ENCODE results near the gene IL32.

The IL32 gene

DNA sequence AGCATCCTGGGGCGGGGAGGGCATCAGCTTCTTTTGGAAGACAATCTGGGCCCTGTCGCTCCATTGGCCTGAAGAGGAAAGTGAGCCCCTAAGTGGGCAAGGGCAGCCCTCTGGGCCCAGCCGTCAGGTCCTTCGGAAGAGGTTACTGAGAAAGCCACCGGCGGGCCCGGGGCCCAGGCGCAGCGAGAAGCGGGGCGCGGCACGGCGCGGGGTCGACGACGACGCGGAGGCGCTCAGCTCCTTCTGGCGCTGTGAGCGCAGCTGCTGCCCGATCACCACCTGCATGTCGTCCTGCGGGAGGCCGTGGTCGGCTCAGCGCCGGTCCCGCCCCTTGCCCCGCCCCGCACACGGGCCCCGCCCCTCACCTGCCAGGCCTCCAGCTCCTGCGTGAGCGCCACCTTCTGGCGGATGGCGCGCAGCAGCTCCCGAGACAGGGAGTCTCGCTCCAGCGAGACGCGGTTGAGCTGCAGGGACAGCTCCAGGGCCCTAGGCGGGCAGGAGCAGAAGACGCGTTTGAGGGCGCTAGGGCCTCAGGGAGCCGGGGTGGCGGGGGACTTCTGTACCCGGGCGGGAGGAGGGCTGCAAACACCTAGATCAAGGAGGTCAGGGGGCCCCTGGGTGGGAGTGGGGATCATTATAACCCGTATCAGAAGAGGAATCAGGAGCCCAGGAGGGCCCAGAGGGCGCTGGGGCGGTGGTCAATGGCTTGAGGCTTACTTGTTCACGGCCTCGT is 37.3 kb upstream of the IL32 start:
- peak; percentile 95 for DNase-seq (ENCODE audit: low read depth, low spot score)

DNA sequence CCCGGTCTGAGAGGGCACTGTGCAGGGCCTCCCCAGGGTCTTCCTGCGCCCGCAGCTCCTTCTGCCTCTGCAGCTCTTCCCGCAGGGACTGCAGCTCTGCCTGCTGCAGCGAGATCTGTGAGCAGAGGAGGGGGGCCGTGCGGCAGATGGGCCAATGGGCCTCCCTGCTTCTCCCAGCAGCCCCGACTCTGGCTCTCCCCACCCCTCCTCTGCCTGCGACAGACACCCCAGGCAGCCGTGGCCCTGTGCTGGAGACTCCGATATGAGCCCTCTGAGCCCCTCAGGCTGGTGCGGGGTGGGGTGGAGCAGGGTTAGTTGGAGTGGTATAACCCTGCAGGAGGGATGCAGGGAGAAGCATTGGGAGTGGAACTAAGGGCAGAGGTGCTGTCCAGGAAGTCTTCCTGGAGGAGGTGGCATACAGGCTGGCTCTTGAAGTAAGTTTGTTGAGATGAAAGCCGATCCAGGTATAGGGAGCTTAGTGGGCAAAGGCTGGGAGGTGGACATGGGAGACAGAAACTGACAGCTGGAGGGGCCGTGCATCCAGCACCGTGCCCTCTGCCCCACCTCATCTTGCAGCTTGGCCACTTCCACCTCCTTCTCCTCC is 36.6 kb upstream of the IL32 start:
- DNase-seq (ENCODE audit: low read depth, low spot score) = no peak

DNA sequence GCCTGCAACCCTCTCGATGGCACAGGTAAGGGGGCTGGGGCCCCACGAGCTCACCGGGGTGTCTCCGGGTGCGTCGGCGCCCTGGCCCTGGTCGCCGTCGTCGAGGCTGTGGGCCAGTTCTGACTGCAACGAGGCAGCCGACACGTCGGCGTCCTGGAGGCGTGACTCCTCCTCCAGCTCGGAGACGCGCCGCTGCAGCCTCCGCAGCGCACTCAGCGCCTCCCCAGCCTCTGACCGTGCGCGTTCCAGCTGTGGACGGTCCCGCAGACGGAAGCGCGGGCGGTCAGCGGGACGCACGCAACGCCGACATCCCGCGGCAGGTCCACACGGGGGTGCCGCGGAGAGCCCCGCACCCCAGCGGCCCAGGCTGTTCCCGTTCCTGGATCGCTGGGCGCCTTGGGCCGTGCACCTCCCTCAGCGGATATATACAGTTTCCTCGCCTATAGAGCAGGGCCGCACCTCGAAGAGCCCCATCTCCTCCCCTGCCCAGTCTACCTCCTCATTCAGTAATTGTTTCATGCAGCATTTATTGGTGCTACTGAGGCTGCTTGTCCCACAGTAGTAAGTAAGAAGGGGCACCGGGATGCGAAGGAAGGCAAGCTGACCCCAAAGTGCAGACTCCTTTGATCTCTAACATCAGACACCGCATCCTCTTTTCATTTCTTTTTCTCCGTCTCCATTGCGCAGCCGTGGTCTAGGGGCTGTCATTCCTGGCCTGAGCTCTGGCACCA is 35.8 kb upstream of the IL32 start:
- DNase-seq (ENCODE audit: low read depth, low spot score) = peak; percentile 57

DNA sequence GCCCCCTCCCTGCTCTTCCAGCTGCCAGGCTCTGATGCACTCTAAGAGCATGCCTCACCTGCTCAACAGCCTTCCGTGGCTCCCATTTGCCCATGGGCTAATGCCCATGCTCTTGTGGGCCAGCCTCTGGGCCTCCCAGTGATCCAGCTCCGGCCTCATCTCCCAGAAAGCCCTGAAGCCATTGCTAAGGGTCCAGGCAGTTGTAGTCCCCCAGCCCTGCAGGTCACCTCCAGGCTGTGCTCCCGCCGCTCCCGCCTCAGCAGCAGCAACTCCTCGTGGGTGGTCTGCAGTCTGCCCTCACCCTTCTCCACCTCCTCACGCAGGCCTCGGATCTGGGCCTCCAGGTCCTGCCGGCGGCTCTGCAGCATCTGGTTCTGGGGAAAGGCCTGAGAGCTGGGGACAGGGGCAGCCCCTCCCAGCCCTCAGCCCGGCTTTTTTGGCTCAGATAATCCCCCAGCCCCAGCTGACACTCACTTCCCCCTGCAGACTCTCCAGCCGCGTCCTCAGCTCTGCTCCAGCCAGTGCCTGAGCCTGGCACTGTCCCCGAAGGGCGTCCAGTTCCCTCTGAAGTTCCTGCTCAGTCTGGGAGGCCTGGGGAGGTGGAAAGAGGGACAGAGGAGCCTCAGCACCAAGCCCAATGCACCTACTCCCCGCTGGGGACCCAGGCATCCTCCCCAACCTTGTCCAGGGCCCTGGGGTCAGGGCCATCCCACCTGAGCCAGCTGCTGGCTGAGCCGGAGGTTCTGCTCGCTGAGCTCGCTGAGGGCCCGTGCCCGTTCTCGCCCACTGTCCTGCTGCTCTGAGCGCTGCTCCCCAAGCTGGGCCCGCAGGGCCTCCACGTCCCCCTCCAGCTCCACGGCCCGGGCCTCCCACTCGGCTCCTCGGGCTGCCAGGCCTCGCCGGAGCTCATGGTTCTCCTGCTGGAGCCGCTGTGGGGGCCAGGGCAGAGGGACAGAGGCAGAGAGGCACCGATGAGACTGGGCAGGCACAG is 34.9 kb upstream of the IL32 start:
- no peak for DNase-seq (ENCODE audit: low read depth, low spot score)

DNA sequence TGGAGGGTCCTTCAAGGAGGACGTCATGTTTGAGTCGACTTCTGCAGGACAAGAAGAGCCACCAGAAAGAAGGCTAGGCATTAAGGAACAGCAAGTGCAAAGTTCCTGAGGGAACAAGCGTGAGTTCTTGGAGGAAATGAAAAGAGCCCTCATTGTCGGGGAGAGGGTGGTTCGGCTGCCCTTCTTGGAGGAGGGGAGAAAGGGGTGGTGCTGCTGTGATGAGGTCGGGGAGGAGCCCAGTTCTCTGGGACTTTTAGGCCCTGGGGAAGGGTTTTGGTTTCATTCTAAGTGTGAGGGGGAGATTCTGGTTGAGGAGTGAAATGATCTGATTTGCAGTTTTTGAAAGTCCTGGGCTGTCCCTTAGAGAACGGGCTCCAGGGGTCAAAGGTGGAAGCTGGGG is 32.8 kb upstream of the IL32 start:
- no peak for DNase-seq (ENCODE audit: low read depth, low spot score)

DNA sequence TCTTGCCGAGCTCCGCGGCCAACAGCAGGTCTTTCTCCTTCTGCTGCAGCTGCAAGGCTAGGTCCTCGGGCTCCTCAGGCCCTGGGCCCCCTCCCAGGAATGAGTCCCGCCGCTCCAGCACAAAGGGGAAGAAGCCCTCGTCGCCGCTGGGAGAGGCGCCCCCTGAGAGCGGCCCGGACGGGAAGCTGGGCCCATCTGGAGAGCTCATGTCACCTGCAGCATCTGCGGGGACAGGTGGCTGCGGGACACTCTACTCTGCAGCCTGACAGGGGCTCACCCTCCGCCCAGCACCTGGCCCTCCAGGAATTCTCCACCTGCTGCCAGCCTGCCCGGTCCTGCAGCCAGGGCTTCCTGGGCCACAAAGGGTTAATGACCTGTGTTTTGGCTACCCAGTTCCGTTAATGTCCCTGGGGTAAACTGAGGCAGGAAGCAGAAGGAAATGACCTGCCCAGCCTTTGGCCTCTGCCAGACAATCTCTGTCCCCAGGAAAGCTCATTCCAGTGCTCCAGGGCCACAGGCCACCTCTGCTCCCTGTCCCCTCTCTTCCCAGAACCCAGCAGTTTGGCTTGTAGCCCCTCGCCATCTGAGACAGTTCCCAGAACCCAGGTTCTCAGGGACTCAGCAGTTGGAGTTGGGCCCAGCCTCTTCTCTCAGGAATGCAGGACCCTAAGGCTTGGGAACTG is 30.0 kb upstream of the IL32 start:
- DNase-seq (ENCODE audit: low read depth, low spot score) = no peak

DNA sequence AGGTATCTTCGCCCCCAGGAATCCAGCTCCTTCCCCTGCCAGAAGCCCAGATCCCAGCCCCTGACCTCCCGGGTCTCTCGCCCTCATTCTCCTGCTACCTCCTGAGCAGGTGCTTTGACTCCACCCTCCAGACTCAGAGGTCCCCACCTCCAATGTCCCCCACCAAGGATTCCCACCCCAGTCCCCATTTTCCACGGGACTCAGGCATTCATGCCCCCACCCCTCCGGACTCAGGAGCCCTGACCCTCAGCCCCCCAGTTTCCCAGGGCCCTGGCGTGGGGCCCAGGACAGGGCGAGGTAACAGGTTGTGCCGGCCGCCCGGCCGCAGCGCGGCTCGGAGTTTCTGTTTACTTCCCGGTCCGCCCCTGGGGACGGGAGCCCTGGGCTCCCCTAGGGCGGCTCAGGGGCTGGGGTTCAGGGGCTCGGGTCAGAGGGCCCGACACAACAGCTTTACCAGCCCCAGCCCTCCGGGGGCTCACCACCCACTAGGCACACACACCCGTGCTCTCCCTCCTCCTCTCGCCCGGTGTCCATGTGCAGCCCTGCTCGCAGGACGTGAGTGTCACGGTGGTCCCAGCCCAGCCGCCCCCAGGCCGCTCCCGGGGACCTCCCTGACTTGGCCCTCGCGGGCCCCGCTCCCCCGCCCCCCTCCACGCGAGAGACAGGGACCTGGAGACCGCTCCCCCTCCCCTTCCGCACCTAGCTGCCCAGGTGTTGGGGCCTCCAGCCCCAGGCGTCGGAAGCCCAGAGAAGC is 29.3 kb upstream of the IL32 start:
- DNase-seq (ENCODE audit: low read depth, low spot score) = no peak

DNA sequence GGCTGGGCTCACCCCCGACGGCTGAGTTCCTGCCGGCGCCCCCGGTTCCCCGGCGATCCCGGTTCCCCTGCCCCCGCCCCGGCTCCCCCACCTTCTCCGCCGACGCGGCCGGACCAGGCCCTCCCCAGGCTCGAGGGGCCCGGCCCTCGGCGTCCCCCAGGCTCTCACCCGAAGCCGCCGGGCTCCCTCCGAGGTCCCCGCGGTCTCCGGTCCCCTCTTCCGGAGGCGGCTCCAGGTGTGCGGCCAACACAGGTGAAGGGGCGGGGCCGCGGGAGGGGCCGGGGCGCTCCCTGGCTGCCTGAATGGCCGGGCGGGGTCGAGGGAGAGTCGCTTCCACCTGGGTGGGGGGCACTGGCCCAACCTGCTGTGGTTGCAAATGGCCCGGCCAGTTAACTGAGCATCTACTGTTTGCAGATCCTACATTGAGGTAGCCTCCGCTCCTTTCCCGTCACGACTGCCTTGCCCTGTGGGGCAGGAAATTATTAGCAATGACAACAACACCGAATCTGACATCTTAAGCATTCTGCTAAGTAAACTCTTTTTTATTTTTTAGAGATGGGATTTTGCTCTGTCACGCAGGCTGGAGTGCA is 28.6 kb upstream of the IL32 start, which contains the start of gene BICDL2:
Gene BICDL2 (minus strand): TSS at position 219 of the 590 bp plus-strand sequence. CDS start 1,448 bp downstream, outside the sequence.
- no peak for DNase-seq (ENCODE audit: low read depth, low spot score)

DNA sequence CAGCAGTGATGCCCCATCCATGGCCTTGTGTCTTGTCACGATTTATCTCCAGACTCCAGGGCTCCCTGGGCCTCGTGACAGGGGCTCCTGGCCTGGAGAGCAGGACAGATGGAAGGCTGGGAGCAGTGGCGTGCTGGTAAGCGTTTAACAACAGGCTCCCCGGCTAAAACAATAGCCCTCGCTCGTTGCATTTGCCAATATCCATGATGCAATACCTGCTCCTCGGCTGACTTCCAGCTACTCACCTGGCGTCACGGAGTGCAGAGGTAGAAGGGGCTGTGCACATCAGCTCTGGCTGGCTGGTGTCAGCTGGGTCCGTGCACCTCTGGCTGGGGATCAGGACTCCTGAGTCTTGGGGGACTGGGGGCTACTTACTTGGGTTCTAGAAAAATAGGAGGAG is 27.2 kb upstream of the IL32 start:
- DNase-seq (ENCODE audit: low read depth, low spot score) = no peak

DNA sequence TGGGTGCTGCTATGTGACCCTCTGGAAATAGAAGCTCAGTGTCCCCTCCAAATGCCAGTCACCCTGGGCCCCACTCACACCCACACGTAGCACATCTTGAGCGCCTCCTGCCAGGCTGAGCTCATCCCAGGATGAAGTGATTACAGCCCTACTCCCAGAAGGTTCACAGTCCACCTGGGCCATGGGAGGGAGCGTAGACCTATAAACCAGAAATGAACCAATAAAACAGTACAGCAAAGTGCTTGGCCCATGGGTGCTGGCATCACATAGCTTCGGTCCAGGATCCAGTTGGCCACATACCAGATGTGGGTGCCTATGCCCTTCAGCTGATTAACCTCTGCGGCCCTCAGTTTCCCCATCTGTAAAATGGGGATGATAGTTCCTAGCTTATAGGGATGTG is 26.5 kb upstream of the IL32 start:
- DNase-seq (ENCODE audit: low read depth, low spot score) = no peak

DNA sequence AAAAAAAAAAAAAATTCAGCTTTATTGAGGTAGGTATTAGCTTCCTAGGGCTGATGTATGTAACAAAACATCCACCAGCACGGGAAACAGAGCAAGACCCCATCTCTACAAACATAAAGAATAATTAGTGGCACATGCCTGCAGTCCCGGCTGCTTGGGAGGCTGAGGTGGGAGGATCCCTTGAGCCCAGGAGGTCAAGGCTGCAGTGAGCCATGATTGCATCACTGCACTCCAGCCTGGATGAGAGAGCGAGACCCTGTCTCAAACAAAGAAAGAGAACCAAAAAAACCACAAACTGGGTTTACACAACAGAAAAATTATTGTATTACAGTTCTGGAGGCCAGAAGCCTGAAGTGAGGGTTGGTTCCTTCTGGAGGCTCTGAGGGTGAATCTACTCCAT is 23.1 kb upstream of the IL32 start:
- no peak for DNase-seq (ENCODE audit: low read depth, low spot score)

DNA sequence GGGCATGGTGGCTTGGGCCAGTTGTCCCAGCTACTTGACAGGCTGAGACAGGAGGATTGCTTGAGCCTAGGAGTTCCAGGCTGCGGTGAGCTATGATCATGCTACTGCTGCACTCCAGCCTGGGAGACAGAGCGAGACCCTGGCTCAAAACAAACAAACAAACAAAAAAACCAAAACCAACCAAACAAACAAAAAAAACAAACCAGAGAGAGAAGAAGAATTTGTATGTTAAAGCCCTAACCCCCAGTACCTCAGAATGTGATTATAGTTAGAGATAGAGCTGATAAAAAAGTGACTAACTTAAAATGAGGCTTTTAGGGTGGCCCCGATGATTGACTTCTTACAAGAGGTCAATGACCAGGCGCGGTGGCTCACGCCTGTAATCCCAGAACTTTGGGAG is 20.7 kb upstream of the IL32 start:
- no peak for DNase-seq (ENCODE audit: low read depth, low spot score)

DNA sequence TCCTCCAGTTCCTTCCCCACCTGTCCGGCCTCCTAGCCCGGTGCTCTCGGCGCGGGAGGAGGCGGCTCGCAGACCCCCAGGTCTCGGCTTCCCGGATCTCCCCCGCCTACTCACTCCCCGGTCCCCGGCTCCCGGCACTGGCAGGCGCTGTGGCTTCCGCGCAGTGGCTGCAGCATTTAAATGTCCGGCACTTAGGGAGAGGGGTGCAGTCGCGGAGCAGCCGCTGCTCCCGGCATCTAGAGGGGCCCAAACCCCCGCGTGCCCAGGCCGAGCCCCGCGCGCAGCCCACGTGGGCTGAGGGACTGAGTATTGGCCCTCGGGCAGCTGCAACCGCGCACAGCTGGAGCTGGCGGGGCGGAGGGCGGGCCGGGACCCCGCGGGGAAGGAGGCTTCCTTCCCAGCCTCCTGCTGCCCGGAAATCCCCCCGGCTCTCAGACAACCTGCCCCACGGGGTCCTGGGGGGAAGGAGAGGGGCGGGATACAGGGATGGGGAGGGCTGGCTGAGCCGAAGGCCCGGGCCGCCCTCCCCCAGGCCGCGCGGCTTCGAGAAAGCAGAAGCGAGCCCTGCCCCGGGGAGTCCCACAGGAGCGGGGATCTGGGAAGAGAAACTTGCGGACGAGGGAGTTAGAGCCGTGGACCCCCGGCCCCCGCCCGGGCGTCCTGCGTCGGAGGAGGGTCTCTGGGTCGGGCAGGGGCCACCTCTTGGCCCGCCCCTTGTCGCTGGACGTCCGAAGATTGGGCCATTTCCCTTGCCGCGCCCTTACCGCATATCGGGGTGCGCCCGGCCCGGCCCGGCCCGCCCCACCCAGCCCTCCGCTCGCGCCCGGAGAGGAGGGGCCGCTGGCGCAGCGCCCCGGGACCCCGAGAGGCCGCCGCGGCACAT is 19.4 kb upstream of the IL32 start, which contains the start of gene MMP25:
Gene MMP25 (plus strand): TSS at position 804 of the 883 bp plus-strand sequence. CDS start 357 bp downstream, outside the sequence.
- DNase-seq (ENCODE audit: low read depth, low spot score) = peak; percentile 20

DNA sequence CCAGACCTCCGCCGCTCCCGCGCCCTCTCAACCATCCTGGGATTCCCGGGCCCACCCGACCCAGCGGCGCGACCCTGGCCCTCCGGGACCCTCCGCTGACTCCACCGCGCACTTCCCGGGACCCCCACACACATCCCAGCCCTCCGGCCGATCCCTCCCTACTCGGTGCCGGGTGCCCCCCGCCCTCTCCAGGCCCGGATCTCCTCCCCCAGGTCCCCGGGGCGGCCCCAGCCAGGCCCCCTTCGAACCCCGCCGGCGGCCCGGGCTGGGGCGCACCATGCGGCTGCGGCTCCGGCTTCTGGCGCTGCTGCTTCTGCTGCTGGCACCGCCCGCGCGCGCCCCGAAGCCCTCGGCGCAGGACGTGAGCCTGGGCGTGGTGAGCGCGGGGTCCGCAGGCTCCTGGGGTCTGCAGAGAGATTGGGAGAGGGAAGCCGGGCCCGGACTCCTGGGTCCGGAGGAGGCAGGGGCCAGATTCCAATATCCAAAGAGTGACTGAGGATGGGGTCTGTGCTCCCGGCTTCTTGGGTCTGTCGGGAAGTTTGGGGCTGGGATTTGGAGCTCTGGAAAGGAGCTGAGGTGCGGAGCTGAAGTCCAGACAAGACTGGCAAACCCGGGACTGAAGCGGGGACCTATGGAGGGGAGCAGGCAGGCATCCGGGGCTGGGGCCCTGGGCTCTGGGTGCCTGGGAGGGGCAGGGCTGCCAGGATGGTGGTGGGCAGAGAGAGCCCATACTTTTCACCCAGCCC is 18.6 kb upstream of the IL32 start:
- DNase-seq (ENCODE audit: low read depth, low spot score) = peak; percentile 11

DNA sequence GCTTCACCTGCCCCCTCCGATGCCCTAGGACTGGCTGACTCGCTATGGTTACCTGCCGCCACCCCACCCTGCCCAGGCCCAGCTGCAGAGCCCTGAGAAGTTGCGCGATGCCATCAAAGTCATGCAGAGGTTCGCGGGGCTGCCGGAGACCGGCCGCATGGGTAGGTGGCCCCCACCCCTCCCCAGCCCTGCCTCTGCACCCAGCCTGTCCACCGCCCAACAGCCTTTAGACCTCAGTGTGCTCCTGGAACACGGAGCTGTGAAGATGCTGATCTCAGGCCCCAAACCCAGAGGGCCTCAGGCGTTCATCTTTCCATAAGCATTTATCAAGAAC is 18.1 kb upstream of the IL32 start:
- no peak for DNase-seq (ENCODE audit: low read depth, low spot score)

DNA sequence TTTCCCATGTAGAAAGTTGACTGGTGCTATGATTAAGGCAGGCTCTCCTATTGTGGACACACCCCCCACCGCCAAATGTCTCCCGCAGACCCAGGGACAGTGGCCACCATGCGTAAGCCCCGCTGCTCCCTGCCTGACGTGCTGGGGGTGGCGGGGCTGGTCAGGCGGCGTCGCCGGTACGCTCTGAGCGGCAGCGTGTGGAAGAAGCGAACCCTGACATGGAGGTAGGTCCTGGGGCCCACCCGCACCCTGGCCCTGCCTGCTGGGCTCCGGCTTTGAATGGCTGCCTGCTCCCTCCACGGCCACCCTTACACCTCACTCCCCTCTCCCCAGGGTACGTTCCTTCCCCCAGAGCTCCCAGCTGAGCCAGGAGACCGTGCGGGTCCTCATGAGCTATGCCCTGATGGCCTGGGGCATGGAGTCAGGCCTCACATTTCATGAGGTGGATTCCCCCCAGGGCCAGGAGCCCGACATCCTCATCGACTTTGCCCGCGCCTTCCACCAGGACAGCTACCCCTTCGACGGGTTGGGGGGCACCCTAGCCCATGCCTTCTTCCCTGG is 15.4 kb upstream of the IL32 start:
- DNase-seq (ENCODE audit: low read depth, low spot score) = no peak

DNA sequence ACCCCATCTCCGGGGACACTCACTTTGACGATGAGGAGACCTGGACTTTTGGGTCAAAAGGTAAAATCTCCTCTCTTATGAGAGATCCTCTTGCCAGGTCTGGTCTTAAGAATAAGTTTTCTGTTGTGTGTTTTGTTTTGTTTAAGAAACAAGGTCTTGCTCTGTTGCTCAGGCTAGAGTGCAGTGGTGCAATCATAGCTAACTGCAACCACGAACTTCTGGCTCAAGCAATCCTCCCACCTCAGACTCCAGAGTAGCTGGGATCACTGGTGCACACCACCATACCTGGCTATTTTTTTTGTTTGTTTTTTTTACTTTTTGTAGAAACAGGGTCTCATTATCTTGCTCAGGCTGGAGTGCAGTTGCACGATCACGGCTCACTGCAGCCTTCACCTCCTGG is 15.0 kb upstream of the IL32 start:
- no peak for DNase-seq (ENCODE audit: low read depth, low spot score)

DNA sequence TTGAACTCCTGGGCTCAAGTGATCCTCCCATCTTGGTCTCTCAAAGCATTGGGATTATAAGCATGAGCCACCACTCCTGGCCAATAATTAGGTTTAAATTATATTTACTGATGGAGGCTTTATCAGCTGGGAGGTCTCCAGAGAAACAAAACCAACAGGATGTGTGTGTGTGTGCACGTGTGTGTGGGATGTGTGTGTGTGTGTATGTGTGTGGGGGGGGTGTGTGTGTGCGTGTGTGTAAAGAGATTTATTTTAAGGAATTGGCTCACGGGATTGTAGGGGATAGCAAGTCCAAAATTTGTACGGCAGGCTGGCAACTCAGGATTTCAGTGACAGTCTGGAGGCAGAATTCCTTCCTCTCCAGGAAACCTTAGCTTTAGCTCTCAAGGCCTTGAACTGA is 14.4 kb upstream of the IL32 start:
- no peak for DNase-seq (ENCODE audit: low read depth, low spot score)
